H9 (cell line): ENCODE measurements around the gene OR8D2. TPM values are rescaled to one million over a fixed set of nuclear protein-coding genes. Genes with fewer than 3 reads are reported as not detected.

Experiments
- DNase-seq: peaks from one replicate; pipeline ENCODE4 v3.0.0-alpha.2; 2017
- H2AFZ ChIP-seq: one replicate; pipeline ENCODE4 v1.6.1; 2013; ENCODE audit warnings: mild to moderate bottlenecking, low read length, control low read depth, moderate library complexity
- H2AK5ac ChIP-seq: 2 replicates; pipeline ENCODE4 v1.6.1; 2013; ENCODE audit warnings: low read length, control low read depth, mixed read lengths; ENCODE audit not compliant: insufficient read length
- H2BK120ac ChIP-seq: one replicate; pipeline ENCODE4 v1.6.1; 2013; ENCODE audit warnings: low read depth, mild to moderate bottlenecking, low read length, control low read depth, inconsistent platforms; ENCODE audit not compliant: poor library complexity, severe bottlenecking
- H2BK12ac ChIP-seq: 2 replicates; pipeline ENCODE4 v1.6.1; 2013; ENCODE audit warnings: low read length, control low read depth, mixed read lengths, low read depth; ENCODE audit not compliant: insufficient read length
- H2BK15ac ChIP-seq: 2 replicates; pipeline ENCODE4 v1.6.1; 2013; ENCODE audit warnings: low read depth, low read length, control low read depth
- H2BK20ac ChIP-seq: one replicate; pipeline ENCODE4 v1.6.1; 2013; ENCODE audit warnings: low read depth, mild to moderate bottlenecking, low read length, control low read depth, inconsistent platforms; ENCODE audit not compliant: poor library complexity, severe bottlenecking
- H2BK5ac ChIP-seq: 2 replicates; pipeline ENCODE4 v1.6.1; 2013; ENCODE audit warnings: low read length, control low read depth, mixed read lengths; ENCODE audit not compliant: insufficient read length
- H3K14ac ChIP-seq: 2 replicates; pipeline ENCODE4 v1.6.1; 2013; ENCODE audit warnings: low read length, control low read depth; ENCODE audit not compliant: insufficient read depth
- H3K18ac ChIP-seq: 2 replicates; pipeline ENCODE4 v1.6.1; 2013; ENCODE audit warnings: low read depth, mild to moderate bottlenecking, mixed read lengths, low read length, control low read depth; ENCODE audit not compliant: insufficient read length
- H3K23ac ChIP-seq: 2 replicates; pipeline ENCODE4 v1.6.1; 2013; ENCODE audit warnings: low read length, control low read depth, mixed read lengths, low read depth; ENCODE audit not compliant: insufficient read length
- H3K23me2 ChIP-seq: 2 replicates; pipeline ENCODE4 v1.6.1; 2013; ENCODE audit warnings: low read depth, mild to moderate bottlenecking, mixed read lengths, low read length, control low read depth; ENCODE audit not compliant: insufficient read length, poor library complexity, severe bottlenecking
- H3K27ac ChIP-seq: 2 replicates; pipeline ENCODE4 v1.5.1; 2013; ENCODE audit warnings: low read length, control low read depth, mixed read lengths, low read depth; ENCODE audit not compliant: insufficient read length
- H3K27me3 ChIP-seq: 2 replicates; pipeline ENCODE4 v1.6.1; 2013; ENCODE audit warnings: low read length, control low read depth, inconsistent platforms; ENCODE audit not compliant: insufficient read depth
- H3K4ac ChIP-seq: 2 replicates; pipeline ENCODE4 v1.6.1; 2013; ENCODE audit warnings: low read depth, mild to moderate bottlenecking, control low read depth, inconsistent platforms, low read length, moderate library complexity
- H3K4me1 ChIP-seq: 2 replicates; pipeline ENCODE4 v1.6.1; 2013; ENCODE audit warnings: low read length, control low read depth, inconsistent platforms; ENCODE audit not compliant: insufficient read depth
- H3K4me2 ChIP-seq: 2 replicates; pipeline ENCODE4 v1.6.1; 2013; ENCODE audit warnings: low read length, control low read depth, mixed read lengths; ENCODE audit not compliant: insufficient read length, insufficient read depth
- H3K56ac ChIP-seq: 2 replicates; pipeline ENCODE4 v1.6.1; 2013; ENCODE audit warnings: low read depth, mild to moderate bottlenecking, mixed read lengths, low read length, control low read depth; ENCODE audit not compliant: insufficient read length
- H3K79me1 ChIP-seq: 2 replicates; pipeline ENCODE4 v1.6.1; 2013; ENCODE audit warnings: low read depth, mild to moderate bottlenecking, moderate library complexity, low read length, control low read depth, inconsistent platforms; ENCODE audit not compliant: insufficient read depth, poor library complexity, severe bottlenecking
- H3K79me2 ChIP-seq: 2 replicates; pipeline ENCODE4 v1.6.1; 2013; ENCODE audit warnings: low read length, control low read depth, inconsistent platforms; ENCODE audit not compliant: insufficient read depth
- H3K9ac ChIP-seq: 2 replicates; pipeline ENCODE4 v1.6.1; 2013; ENCODE audit warnings: low read length, control low read depth, mixed read lengths; ENCODE audit not compliant: insufficient read length; ENCODE audit errors: extremely low read depth
- H3K9me3 ChIP-seq: one replicate; pipeline ENCODE4 v1.6.1; 2013; ENCODE audit warnings: low read depth, low read length, inconsistent platforms; ENCODE audit not compliant: control insufficient read depth
- H3T11ph ChIP-seq: one replicate; pipeline ENCODE4 v1.6.1; 2013; ENCODE audit warnings: mild to moderate bottlenecking, low read length, control low read depth, inconsistent platforms
- H4K20me1 ChIP-seq: one replicate; pipeline ENCODE4 v1.6.1; 2013; ENCODE audit not compliant: control insufficient read depth, insufficient read length, insufficient read depth
- H4K5ac ChIP-seq: 2 replicates; pipeline ENCODE4 v1.6.1; 2013; ENCODE audit warnings: low read depth, mild to moderate bottlenecking, mixed read lengths, low read length, control low read depth; ENCODE audit not compliant: insufficient read length
- H4K8ac ChIP-seq: replicated peaks from 2 replicates; pipeline ENCODE4 v1.6.1; 2013; ENCODE audit warnings: low read length, control low read depth, mixed read lengths, low read depth; ENCODE audit not compliant: insufficient read length
- H4K91ac ChIP-seq: 2 replicates; pipeline ENCODE4 v1.6.1; 2013; ENCODE audit warnings: low read depth, mild to moderate bottlenecking, moderate library complexity, mixed read lengths, low read length, control low read depth; ENCODE audit not compliant: insufficient read length
- H3K27ac Mint-ChIP-seq, 3 experiments: 2 replicates in 2 of 3; 3 replicates in 1 of 3; pipeline ENCODE4 v1.8.0; 2020 to 2021; ENCODE audit warnings: mixed read lengths in 3 of 3, mild to moderate bottlenecking in 1 of 3, moderate library complexity in 1 of 3
- H3K27me3 Mint-ChIP-seq: 2 replicates; pipeline ENCODE4 v1.8.0; 2021; ENCODE audit warnings: low read depth, mild to moderate bottlenecking, moderate library complexity, mixed read lengths
- H3K36me3 Mint-ChIP-seq, 3 experiments: 2 replicates in 2 of 3; 3 replicates in 1 of 3; pipeline ENCODE4 v1.8.0; 2020 to 2021; ENCODE audit warnings: low read depth in 3 of 3, mixed read lengths in 3 of 3; ENCODE audit not compliant: insufficient read depth in 1 of 3
- H3K4me1 Mint-ChIP-seq, 2 experiments: 2 replicates each; pipeline ENCODE4 v1.8.0; 2020; ENCODE audit warnings: mixed read lengths in 2 of 2
- H3K4me3 Mint-ChIP-seq, 2 experiments: 2 replicates in 1 of 2; 3 replicates in 1 of 2; pipeline ENCODE4 v1.8.0; 2020 to 2021; ENCODE audit warnings: mild to moderate bottlenecking in 2 of 2, mixed read lengths in 2 of 2, moderate library complexity in 1 of 2
- H3K9me3 Mint-ChIP-seq, 2 experiments: 2 replicates in 1 of 2; 3 replicates in 1 of 2; pipeline ENCODE4 v1.8.0; 2020; ENCODE audit warnings: mild to moderate bottlenecking in 2 of 2, mixed read lengths in 2 of 2, moderate library complexity in 1 of 2
- WGBS: extraction: QIAGEN DNeasy Blood & Tissue Kit; methylation state at CpG from one replicate; pipeline ENCODE4 v1.1.7; 2013; ENCODE audit warnings: missing lambda C conversion rate, low lambda C conversion rate, mixed read lengths; ENCODE audit not compliant: insufficient read length; ENCODE audit errors: extremely low coverage; 5-methylcytosine and 5-hydroxymethylcytosine counted together
- total RNA-seq: library from RNA; stranded (reverse); gene quantifications from 2 replicates; pipeline ENCODE4 v1.2.1, GENCODE V29; 2021
- TF ChIP-seq, protein P1 (sequence below): fragments of 200-600 bp; sonication (generic); conservative IDR thresholded peaks from 3 replicates; pipeline ENCODE4 v1.8.0; 2021; ENCODE audit warnings: antibody characterized with exemption, mild to moderate bottlenecking

OR8D2 gene
- total RNA-seq, 1 experiment from 2014 or later = not detected

DNA sequence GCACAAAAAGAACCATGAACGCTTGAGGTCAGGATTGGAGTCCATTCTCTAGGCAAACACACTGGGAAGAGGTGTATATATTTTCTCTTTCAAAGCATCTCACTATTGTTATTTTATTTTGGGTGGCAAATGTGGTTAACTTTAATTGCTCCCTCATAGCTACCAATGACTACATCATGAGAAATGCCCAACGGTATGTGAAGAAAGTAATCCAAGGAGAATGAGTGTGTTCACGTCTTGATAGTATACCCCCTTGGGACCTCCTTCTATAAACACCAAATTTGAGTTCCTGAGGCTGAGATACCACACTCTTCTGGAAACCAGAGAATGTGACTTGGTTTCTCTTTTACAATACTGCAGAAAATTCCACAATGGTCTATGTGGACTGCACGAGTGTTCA is 22.1 kb downstream of the OR8D2 start:
- H2BK12ac ChIP-seq = no peak overlapping the region
- no peak overlapping the region for H4K5ac ChIP-seq
- no peak for DNase-seq
- Mint-ChIP-seq H3K27ac (no peak overlapping the region), H3K36me3 (no peaks in the 10 kb centered on the region), H3K4me1 (peaks cover 12 to 18% of the 10 kb centered on the region in 2 experiments), H3K27me3 (no peaks in the 10 kb centered on the region; the same call in 1 of the 2 replicates), H3K9me3 (no peaks in the 10 kb centered on the region), H3K4me3 (no peak overlapping the region)
- no peak overlapping the region for H3T11ph ChIP-seq
- H4K8ac ChIP-seq = no peak overlapping the region
- H2BK15ac ChIP-seq = no peak overlapping the region
- H3K18ac ChIP-seq = no peak overlapping the region
- H2BK120ac ChIP-seq = no peak overlapping the region
- H3K56ac ChIP-seq = no peak overlapping the region
- H2AFZ ChIP-seq = no peak overlapping the region
- H3K4me1 ChIP-seq = peaks cover 5% of the 10 kb centered on the region
- H3K9me3 ChIP-seq = no peaks in the 10 kb centered on the region
- no peak overlapping the region for H3K9ac ChIP-seq
- no peak overlapping the region for H3K4me2 ChIP-seq
- no CpG with 5 or more reads among the region's 4 CpGs for WGBS
- TF ChIP-seq, protein P1, sequence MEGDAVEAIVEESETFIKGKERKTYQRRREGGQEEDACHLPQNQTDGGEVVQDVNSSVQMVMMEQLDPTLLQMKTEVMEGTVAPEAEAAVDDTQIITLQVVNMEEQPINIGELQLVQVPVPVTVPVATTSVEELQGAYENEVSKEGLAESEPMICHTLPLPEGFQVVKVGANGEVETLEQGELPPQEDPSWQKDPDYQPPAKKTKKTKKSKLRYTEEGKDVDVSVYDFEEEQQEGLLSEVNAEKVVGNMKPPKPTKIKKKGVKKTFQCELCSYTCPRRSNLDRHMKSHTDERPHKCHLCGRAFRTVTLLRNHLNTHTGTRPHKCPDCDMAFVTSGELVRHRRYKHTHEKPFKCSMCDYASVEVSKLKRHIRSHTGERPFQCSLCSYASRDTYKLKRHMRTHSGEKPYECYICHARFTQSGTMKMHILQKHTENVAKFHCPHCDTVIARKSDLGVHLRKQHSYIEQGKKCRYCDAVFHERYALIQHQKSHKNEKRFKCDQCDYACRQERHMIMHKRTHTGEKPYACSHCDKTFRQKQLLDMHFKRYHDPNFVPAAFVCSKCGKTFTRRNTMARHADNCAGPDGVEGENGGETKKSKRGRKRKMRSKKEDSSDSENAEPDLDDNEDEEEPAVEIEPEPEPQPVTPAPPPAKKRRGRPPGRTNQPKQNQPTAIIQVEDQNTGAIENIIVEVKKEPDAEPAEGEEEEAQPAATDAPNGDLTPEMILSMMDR = no peak
- H3K79me1 ChIP-seq = no peaks in the 10 kb centered on the region
- H3K4ac ChIP-seq = no peak overlapping the region
- no peaks in the 10 kb centered on the region for H3K23me2 ChIP-seq
- H4K20me1 ChIP-seq = no peaks in the 10 kb centered on the region
- H3K27ac ChIP-seq = no peak overlapping the region
- H3K14ac ChIP-seq = no peak overlapping the region
- no peaks in the 10 kb centered on the region; the same call in 1 of the 2 replicates for H3K27me3 ChIP-seq
- H4K91ac ChIP-seq = no peak overlapping the region
- no peaks in the 10 kb centered on the region for H3K79me2 ChIP-seq
- H2BK20ac ChIP-seq = no peak overlapping the region
- H3K23ac ChIP-seq = no peak overlapping the region
- no peak overlapping the region for H2AK5ac ChIP-seq
- H2BK5ac ChIP-seq = no peak overlapping the region
